Trophoblast cell (in vitro differentiated cells and primary cell): ENCODE measurements around the gene TEKT1.

Experiments used
- DNase-seq, 2 donors: peaks; one replicate each; pipeline ENCODE4 v3.0.0-alpha.2; 2016
- H2AFZ ChIP-seq: 2 replicates; pipeline ENCODE4 v1.6.1; 2013; ENCODE audit warnings: low read length, moderate library complexity, mild to moderate bottlenecking; ENCODE audit not compliant: insufficient read depth, poor library complexity
- H2AK5ac ChIP-seq: 2 replicates; pipeline ENCODE4 v1.6.1; 2013; ENCODE audit warnings: mild to moderate bottlenecking, low read length
- H2BK120ac ChIP-seq: 2 replicates; pipeline ENCODE4 v1.6.1; 2013; ENCODE audit warnings: low read length, mild to moderate bottlenecking, moderate library complexity; ENCODE audit not compliant: insufficient read depth, poor library complexity
- H2BK12ac ChIP-seq: 2 replicates; pipeline ENCODE4 v1.6.1; 2013; ENCODE audit warnings: mild to moderate bottlenecking, low read length, moderate library complexity
- H2BK5ac ChIP-seq: 2 replicates; pipeline ENCODE4 v1.6.1; 2013; ENCODE audit warnings: low read length, low read depth, moderate library complexity, mild to moderate bottlenecking; ENCODE audit not compliant: poor library complexity
- H3K14ac ChIP-seq: 2 replicates; pipeline ENCODE4 v1.6.1; 2013; ENCODE audit warnings: mild to moderate bottlenecking, low read length
- H3K18ac ChIP-seq: 2 replicates; pipeline ENCODE4 v1.6.1; 2013; ENCODE audit warnings: mild to moderate bottlenecking, low read length
- H3K23ac ChIP-seq: 2 replicates; pipeline ENCODE4 v1.6.1; 2013; ENCODE audit warnings: low read length
- H3K27ac ChIP-seq: 2 replicates; pipeline ENCODE4 v1.5.1; 2013; ENCODE audit warnings: low read depth, mild to moderate bottlenecking, inconsistent platforms, low read length, moderate library complexity
- H3K27me3 ChIP-seq: 2 replicates; pipeline ENCODE4 v1.6.1; 2013; ENCODE audit warnings: inconsistent platforms, mild to moderate bottlenecking, low read length, moderate library complexity; ENCODE audit not compliant: insufficient read depth
- H3K36me3 ChIP-seq, 2 experiments: 1 replicate in 1 of 2; 2 replicates in 1 of 2; pipeline ENCODE4 v1.6.1; 2013; ENCODE audit warnings: low read length in 2 of 2, mild to moderate bottlenecking in 2 of 2, moderate library complexity in 1 of 2; ENCODE audit not compliant: insufficient read depth in 2 of 2, control insufficient read depth in 1 of 2
- H3K4ac ChIP-seq: 2 replicates; pipeline ENCODE4 v1.6.1; 2013; ENCODE audit warnings: low read depth, mild to moderate bottlenecking, low read length, moderate library complexity
- H3K4me1 ChIP-seq, 2 experiments: 1 replicate in 1 of 2; 2 replicates in 1 of 2; pipeline ENCODE4 v1.6.1; 2013; ENCODE audit warnings: low read length in 2 of 2, mild to moderate bottlenecking in 2 of 2, moderate library complexity in 1 of 2; ENCODE audit not compliant: insufficient read depth in 2 of 2, control insufficient read depth in 1 of 2
- H3K4me2 ChIP-seq: 2 replicates; pipeline ENCODE4 v1.6.1; 2013; ENCODE audit warnings: inconsistent platforms, mild to moderate bottlenecking, low read length, moderate library complexity
- H3K4me3 ChIP-seq: 2 replicates; pipeline ENCODE4 v1.5.1; 2013; ENCODE audit warnings: mild to moderate bottlenecking, low read depth, low read length, inconsistent platforms
- H3K79me1 ChIP-seq: one replicate; pipeline ENCODE4 v1.6.1; 2013; ENCODE audit warnings: low read length
- H3K79me2 ChIP-seq: 2 replicates; pipeline ENCODE4 v1.6.1; 2013; ENCODE audit warnings: low read length, mild to moderate bottlenecking; ENCODE audit not compliant: control insufficient read depth, insufficient read depth, poor library complexity
- H3K9ac ChIP-seq: 2 replicates; pipeline ENCODE4 v1.6.1; 2013; ENCODE audit warnings: mild to moderate bottlenecking, low read length
- H3K9me3 ChIP-seq: 2 replicates; pipeline ENCODE4 v1.6.1; 2013; ENCODE audit warnings: low read depth, mild to moderate bottlenecking, control low read depth, inconsistent platforms, low read length; ENCODE audit not compliant: insufficient read depth
- H4K12ac ChIP-seq: 2 replicates; pipeline ENCODE4 v1.6.1; 2013; ENCODE audit warnings: low read depth, mild to moderate bottlenecking, low read length, moderate library complexity
- H4K8ac ChIP-seq: 2 replicates; pipeline ENCODE4 v1.6.1; 2013; ENCODE audit warnings: low read depth, mild to moderate bottlenecking, low read length, moderate library complexity
- H4K91ac ChIP-seq: one replicate; pipeline ENCODE4 v1.6.1; 2013; ENCODE audit warnings: low read depth, mild to moderate bottlenecking, low read length, moderate library complexity
- WGBS: extraction: QIAGEN DNeasy Blood & Tissue Kit; methylation state at CpG from one replicate; pipeline ENCODE4 v1.1.7; 2013; ENCODE audit warnings: missing lambda C conversion rate; ENCODE audit not compliant: insufficient read length, insufficient coverage; ENCODE audit errors: extremely low coverage; 5-methylcytosine and 5-hydroxymethylcytosine counted together

Gene TEKT1

DNA sequence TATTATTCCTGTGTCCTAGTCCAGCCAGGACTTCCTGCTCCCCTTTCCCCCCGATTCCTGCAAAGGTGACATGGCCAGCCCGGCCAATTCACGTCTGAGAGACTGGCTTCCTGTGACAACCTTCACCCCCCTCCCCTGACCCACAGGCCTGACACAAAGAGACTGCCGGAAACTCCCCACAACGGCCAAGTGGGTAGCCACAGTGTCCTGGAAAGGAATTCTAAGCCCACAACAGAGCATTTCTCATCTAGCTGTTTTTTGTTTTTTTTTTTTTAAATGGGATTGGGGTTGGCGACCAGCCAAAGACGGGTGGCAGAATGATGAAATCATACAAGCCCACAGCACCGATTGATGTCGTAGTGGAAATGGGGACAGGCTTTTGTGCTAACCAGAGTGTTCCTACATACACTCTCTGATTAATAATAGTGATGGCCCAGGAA is 78.5 kb downstream of the TEKT1 start:
- H3K4ac ChIP-seq: no peak overlapping the region
- H2BK120ac ChIP-seq: peak overlapping the region; percentile 65
- peak overlapping the region; percentile 42 for H2BK5ac ChIP-seq
- peaks cover 20% of the 10 kb centered on the region for H3K79me1 ChIP-seq
- H2BK12ac ChIP-seq: peak overlapping the region; percentile 82
- no peak overlapping the region for H3K18ac ChIP-seq
- H3K4me2 ChIP-seq: no peak overlapping the region
- H3K79me2 ChIP-seq: peaks cover 2% of the 10 kb centered on the region
- H3K9me3 ChIP-seq: no peaks in the 10 kb centered on the region
- H2AFZ ChIP-seq: no peak overlapping the region
- no peak overlapping the region for H3K4me3 ChIP-seq
- peak overlapping the region; percentile 52 for H3K14ac ChIP-seq
- H3K23ac ChIP-seq: no peak overlapping the region
- H4K8ac ChIP-seq: peak overlapping the region; percentile 64
- no peak overlapping the region for H2AK5ac ChIP-seq
- peaks cover 12 to 19% of the 10 kb centered on the region in 2 experiments for H3K4me1 ChIP-seq
- DNase-seq: peak; percentile 1 to 18
- WGBS: no CpG with 5 or more reads among the region's 9 CpGs
- H3K27me3 ChIP-seq: no peaks in the 10 kb centered on the region
- peak overlapping the region; percentile 82 for H4K91ac ChIP-seq
- H3K9ac ChIP-seq: no peak overlapping the region
- no peaks in the 10 kb centered on the region for H3K36me3 ChIP-seq
- peak overlapping the region; percentile 88 for H3K27ac ChIP-seq
- no peak overlapping the region for H4K12ac ChIP-seq

DNA sequence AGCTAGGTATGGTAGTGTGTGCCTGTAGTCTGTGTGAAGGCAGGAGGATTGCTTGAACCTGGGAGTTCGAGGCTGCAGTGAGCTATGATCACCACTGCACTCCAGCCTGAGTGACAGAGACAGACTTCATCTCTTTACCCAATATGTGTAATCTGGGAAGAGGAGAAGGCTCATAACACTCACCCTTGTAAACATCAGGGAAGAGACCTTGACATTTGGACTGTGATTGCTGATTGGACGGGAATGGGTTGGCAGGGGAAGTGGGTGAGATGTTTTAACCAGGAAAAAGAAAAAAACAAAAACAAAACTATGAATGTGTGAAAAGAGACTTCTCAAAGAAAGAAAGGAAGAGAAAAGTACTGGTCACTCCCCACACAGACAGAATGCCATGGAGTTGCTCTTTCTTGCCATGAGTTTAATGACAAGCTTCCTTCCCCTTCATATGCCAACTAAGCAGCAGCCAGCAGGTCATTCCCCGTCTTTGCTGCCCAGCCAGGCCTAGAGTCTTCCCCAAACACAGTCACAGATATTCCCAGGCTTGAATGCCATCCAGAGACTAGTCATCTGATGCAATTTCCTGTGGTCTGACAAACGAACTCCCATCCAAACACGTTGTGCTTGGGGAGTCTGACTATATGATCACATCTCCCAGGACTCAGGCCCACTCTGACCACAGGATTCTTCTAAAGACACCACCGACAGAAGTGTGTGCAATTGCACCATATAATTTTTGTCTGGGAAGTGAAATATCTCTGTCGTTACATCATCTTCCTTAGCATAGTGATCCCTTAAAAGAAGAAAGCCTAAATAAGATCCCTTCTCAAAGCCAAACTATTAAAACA is 79.2 kb downstream of the TEKT1 start:
- H4K12ac ChIP-seq: no peak overlapping the region
- peak; percentile 6 to 39 for DNase-seq
- peak overlapping the region; percentile 88 for H3K27ac ChIP-seq
- H3K4me2 ChIP-seq: peak overlapping the region; percentile 9
- no peak overlapping the region for H3K18ac ChIP-seq
- H3K9ac ChIP-seq: no peak overlapping the region
- H3K4ac ChIP-seq: peak overlapping the region; percentile 37
- H3K79me1 ChIP-seq: peaks cover 20% of the 10 kb centered on the region
- peak overlapping the region; percentile 86 for H2BK5ac ChIP-seq
- H4K91ac ChIP-seq: peak overlapping the region; percentile 91
- no CpG with 5 or more reads among the region's 7 CpGs for WGBS
- H3K27me3 ChIP-seq: no peaks in the 10 kb centered on the region
- H2AK5ac ChIP-seq: peak overlapping the region; percentile 68
- peak overlapping the region; percentile 89 for H2BK12ac ChIP-seq
- peaks cover 12 to 19% of the 10 kb centered on the region in 2 experiments for H3K4me1 ChIP-seq
- peak overlapping the region; percentile 89 for H2BK120ac ChIP-seq
- H3K79me2 ChIP-seq: peaks cover 2% of the 10 kb centered on the region
- peak overlapping the region; percentile 50 for H4K8ac ChIP-seq
- no peak overlapping the region for H2AFZ ChIP-seq
- H3K9me3 ChIP-seq: no peaks in the 10 kb centered on the region
- H3K36me3 ChIP-seq: no peaks in the 10 kb centered on the region
- H3K4me3 ChIP-seq: no peak overlapping the region
- no peak overlapping the region for H3K23ac ChIP-seq
- H3K14ac ChIP-seq: peak overlapping the region; percentile 3

DNA sequence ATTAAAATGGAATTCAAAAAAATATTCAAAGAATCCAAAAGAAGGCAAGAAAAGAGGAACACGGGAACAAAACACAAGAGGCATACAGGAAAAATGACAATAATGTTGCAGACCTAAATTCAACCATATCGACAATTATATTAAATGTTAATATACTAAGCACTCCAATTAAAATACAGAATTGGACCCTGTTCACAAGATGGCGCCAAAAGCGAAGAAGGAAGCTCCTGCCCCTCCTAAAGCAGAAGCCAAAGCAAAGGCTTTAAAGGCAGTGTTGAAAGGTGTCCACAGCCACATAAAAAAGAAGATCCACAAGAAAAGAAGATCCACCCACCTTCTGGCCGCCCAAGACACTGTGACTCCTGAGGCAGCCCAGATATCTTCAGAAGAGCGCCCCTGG is 82.0 kb downstream of the TEKT1 start:
- Histone ChIP-seq H3K23ac (no peak overlapping the region), H2AFZ (no peak overlapping the region), H3K27ac (no peak overlapping the region), H4K12ac (no peak overlapping the region), H3K4ac (no peak overlapping the region), H3K4me1 (peaks cover 8 to 14% of the 10 kb centered on the region in 2 experiments), H4K91ac (no peak overlapping the region), H3K14ac (no peak overlapping the region), H3K9me3 (no peaks in the 10 kb centered on the region), H3K79me2 (peaks cover 2% of the 10 kb centered on the region), H2BK12ac (peak overlapping the region; percentile 79), H4K8ac (no peak overlapping the region), H2AK5ac (no peak overlapping the region), H3K79me1 (peaks cover 15% of the 10 kb centered on the region), H3K27me3 (no peaks in the 10 kb centered on the region), H3K4me3 (no peak overlapping the region), H3K9ac (no peak overlapping the region), H2BK5ac (no peak overlapping the region), H3K4me2 (no peak overlapping the region), H3K18ac (no peak overlapping the region), H2BK120ac (no peak overlapping the region), H3K36me3 (no peaks in the 10 kb centered on the region)
- DNase-seq: no peak
- WGBS: no CpG with 5 or more reads among the region's 6 CpGs

DNA sequence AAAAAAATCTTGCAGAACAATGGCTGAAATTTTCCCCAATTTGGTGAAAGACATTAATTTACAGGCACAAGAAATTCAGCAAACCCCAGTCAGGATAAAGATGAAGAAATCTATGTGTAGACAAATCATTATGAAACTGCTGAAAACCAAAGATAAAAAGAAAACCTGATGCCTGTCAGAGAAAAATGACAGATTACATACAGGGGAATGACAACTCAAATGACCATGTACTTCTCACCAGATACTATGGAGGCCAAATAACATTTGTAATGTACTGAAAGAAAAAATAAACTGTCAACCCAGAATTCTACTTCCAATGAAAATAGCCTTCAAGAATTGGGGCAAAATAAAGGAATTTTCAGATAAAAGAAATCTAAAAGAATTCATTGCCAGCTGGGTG is 82.9 kb downstream of the TEKT1 start:
- peaks cover 13% of the 10 kb centered on the region for H3K79me1 ChIP-seq
- no peaks in the 10 kb centered on the region for H3K36me3 ChIP-seq
- H3K27me3 ChIP-seq: no peaks in the 10 kb centered on the region
- H2AK5ac ChIP-seq: no peak overlapping the region
- H3K4me1 ChIP-seq: peaks cover 6 to 12% of the 10 kb centered on the region in 2 experiments
- H2BK12ac ChIP-seq: no peak overlapping the region
- no peak overlapping the region for H3K4me3 ChIP-seq
- H3K18ac ChIP-seq: no peak overlapping the region
- no peak overlapping the region for H2AFZ ChIP-seq
- H3K9me3 ChIP-seq: no peaks in the 10 kb centered on the region
- no peak overlapping the region for H3K14ac ChIP-seq
- H4K91ac ChIP-seq: no peak overlapping the region
- H3K4ac ChIP-seq: no peak overlapping the region
- no peak overlapping the region for H4K8ac ChIP-seq
- H4K12ac ChIP-seq: no peak overlapping the region
- no peak overlapping the region for H3K9ac ChIP-seq
- no peak overlapping the region for H2BK5ac ChIP-seq
- H3K23ac ChIP-seq: no peak overlapping the region
- DNase-seq: no peak
- no peak overlapping the region for H3K4me2 ChIP-seq
- H2BK120ac ChIP-seq: no peak overlapping the region
- H3K79me2 ChIP-seq: peaks cover 2% of the 10 kb centered on the region
- no peak overlapping the region for H3K27ac ChIP-seq
